D721Med (cell line): Measurements from ENCODE around the gene PCBP3.

ENCODE experiments used
- DNase-seq: peaks from one replicate; pipeline ENCODE4 v3.0.0; 2011; ENCODE audit warnings: low spot score; ENCODE audit not compliant: insufficient read length
- FAIRE-seq: peaks from 2 replicates; lab custom pipeline; 2011; peaks lifted over from hg19 to GRCh38; lab: Jason Lieb, UNC
- TF ChIP-seq, protein P1 (sequence below): IDR thresholded peaks from 2 replicates; pipeline ENCODE4 v1.5.1; 2012; ENCODE audit warnings: mild to moderate bottlenecking, control low read depth; ENCODE audit not compliant: insufficient read depth; ENCODE audit errors: missing control alignments

Gene PCBP3

DNA sequence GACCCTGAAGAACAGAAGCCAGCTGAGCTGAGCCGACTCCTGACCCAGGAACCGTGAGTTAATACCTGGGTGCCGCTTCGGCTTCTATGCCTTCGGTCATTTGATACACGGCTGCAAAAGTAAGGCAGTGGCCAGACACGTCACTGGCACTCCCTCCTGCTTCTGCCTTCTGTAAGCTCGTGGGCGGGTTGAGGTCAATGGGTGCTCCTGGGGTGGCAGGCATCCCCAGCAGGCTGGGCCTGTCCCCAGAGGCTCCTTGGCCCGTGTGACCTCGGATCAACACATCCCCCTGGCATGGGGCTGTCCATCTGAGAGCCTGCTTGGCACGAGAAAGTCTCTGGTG is 302.3 kb downstream of the PCBP3 start:
- peak; percentile 20 for DNase-seq
- no peak for FAIRE-seq
- TF ChIP-seq, protein P1, sequence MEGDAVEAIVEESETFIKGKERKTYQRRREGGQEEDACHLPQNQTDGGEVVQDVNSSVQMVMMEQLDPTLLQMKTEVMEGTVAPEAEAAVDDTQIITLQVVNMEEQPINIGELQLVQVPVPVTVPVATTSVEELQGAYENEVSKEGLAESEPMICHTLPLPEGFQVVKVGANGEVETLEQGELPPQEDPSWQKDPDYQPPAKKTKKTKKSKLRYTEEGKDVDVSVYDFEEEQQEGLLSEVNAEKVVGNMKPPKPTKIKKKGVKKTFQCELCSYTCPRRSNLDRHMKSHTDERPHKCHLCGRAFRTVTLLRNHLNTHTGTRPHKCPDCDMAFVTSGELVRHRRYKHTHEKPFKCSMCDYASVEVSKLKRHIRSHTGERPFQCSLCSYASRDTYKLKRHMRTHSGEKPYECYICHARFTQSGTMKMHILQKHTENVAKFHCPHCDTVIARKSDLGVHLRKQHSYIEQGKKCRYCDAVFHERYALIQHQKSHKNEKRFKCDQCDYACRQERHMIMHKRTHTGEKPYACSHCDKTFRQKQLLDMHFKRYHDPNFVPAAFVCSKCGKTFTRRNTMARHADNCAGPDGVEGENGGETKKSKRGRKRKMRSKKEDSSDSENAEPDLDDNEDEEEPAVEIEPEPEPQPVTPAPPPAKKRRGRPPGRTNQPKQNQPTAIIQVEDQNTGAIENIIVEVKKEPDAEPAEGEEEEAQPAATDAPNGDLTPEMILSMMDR = no peak

DNA sequence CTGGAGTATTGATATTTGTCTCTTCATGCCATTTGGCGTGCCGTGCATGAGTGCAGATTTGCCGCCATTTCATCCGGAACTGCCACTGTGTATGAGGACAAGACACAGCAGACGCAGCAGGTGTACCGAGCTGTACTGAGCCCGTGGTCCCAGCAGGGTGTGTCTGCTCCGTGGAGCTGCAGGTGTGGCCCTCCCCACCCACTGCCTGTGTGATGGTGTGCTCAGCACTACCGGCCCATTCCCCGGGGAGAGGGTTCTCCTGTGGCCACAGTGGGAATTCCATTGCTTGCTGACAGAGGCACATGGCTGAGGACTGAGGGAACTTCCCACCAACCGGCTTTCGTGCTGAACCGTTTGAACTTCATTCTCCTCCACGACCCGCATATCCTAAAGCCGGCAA is 303.8 kb downstream of the PCBP3 start:
- FAIRE-seq (no peak), DNase-seq (peak; percentile 19)
- TF ChIP-seq, protein P1 = no peak

DNA sequence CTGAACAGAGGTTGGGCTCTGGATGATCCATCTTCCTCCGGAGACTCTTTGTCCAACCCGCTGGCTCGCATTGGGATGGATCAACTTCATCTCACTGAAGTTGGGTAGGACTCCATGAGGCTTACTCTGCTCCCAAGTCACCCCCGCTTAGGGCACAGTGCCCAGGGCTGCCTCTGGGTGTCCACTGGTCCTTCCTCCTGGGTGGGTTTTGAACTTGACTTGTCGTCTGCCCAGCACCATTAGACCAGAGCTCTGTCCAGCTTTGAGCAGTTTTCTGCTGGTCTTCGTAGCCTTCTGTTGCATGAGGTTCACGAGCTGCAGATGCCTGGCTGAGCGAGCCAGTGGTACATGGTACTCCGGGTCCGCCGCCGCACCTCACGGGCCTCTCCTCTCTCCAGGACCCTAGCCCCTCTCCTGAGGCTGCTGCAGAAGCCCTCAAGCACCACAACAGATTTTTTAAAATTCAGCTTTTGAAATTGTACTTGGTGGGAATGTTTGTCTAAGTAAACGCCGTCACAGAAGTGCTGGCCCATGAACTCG is 304.3 kb downstream of the PCBP3 start:
- FAIRE-seq = no peak
- TF ChIP-seq, protein P1 = no peak
- no peak for DNase-seq

GRCh38 chr21:45948576-45949141 is 305.1 kb downstream of the PCBP3 start:
- FAIRE-seq (no peak), DNase-seq (no peak)
- TF ChIP-seq, protein P1 = no peak

DNA sequence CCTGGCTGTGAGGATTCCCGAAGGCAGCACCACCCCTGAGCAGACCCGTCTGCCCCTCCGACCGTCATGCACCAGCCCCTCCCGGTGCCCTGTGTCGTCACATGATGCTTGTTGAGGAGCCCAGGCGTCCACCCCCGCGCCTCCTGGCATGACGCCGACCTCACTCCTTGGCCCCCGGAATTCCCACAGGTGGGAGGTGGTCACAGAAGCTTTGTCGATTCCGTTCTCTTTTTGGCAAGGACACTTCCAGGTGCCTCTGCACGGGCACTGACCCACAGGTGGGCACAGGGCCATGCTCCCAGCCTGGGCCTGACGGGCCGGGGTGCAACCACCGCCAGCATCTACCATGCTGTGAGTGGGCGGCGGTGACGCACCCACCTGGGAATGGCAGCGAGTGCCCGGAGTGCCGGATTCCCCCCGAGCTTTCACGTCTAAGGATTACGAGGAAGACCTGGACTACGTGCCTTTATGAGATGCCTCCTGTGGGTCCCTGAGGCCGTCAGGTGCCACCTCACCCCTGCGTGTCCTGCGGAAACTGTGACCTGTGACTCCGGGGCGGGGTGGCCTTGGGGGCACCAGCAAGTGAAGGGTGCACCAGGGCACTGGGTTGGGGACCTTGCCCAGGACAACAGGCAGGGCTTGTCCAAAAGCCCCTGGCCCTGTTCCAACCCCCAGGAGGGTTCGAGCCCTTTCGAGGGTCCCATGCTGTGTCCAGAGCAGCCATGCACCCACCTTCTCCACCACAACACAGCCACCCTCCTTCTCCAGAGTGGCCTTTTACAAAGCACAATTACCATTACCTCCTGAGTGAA is 306.6 kb downstream of the PCBP3 start:
- FAIRE-seq (no peak), DNase-seq (peak; percentile 23)
- TF ChIP-seq, protein P1 = no peak

- TF ChIP-seq, protein P1 = no peak
- FAIRE-seq (peak; percentile 25), DNase-seq (peak; percentile 98)
These were observed 307.4 kb downstream of the PCBP3 start for GRCh38 chr21:45950740-45951515.
